RWPE2 (cell line): Measurements from ENCODE around the gene ZRANB3.

Experiments
- ATAC-seq: fragments of 200-7000 bp; cut with Tn5 transposase; 3 replicates; pipeline ENCODE4 v1.9.1; 2021; ENCODE audit warnings: low read depth
- DNase-seq: peaks from one replicate; pipeline ENCODE4 v3.0.0-alpha.2; 2020; ENCODE audit warnings: low spot score
- H3K27ac ChIP-seq: fragments of 450-650 bp; 2 replicates; pipeline ENCODE4 v1.5.1; 2017; ENCODE audit warnings: mild to moderate bottlenecking; ENCODE audit not compliant: poor library complexity, severe bottlenecking
- H3K27me3 ChIP-seq: fragments of 250-450 bp; sonication (Bioruptor Pico); 2 replicates; pipeline ENCODE4 v1.5.1; 2021; ENCODE audit warnings: mild to moderate bottlenecking, moderate library complexity; ENCODE audit not compliant: insufficient read depth, poor library complexity, severe bottlenecking
- H3K36me3 ChIP-seq: fragments of 250-450 bp; sonication (Bioruptor Pico); 2 replicates; pipeline ENCODE4 v1.5.1; 2020; ENCODE audit warnings: low read depth, mild to moderate bottlenecking, moderate library complexity
- H3K4me1 ChIP-seq: fragments of 250-450 bp; sonication (Bioruptor Pico); 2 replicates; pipeline ENCODE4 v1.5.1; 2021; ENCODE audit warnings: mild to moderate bottlenecking, moderate library complexity; ENCODE audit not compliant: insufficient read depth, poor library complexity, severe bottlenecking
- H3K4me3 ChIP-seq: fragments of 250-450 bp; sonication (Bioruptor Pico); 2 replicates; pipeline ENCODE4 v1.5.1; 2021; ENCODE audit warnings: mild to moderate bottlenecking, moderate library complexity; ENCODE audit not compliant: severe bottlenecking
- H3K9me3 ChIP-seq: fragments of 250-450 bp; sonication (Bioruptor Pico); 2 replicates; pipeline ENCODE4 v1.5.1; 2021; ENCODE audit warnings: mild to moderate bottlenecking, moderate library complexity; ENCODE audit not compliant: severe bottlenecking
- CTCF ChIP-seq: fragments of 450-650 bp; IDR thresholded peaks from one replicate; pipeline ENCODE4 v1.5.1; 2017; ENCODE audit warnings: mild to moderate bottlenecking, moderate library complexity; ENCODE audit not compliant: poor library complexity, severe bottlenecking

ZRANB3 gene

DNA sequence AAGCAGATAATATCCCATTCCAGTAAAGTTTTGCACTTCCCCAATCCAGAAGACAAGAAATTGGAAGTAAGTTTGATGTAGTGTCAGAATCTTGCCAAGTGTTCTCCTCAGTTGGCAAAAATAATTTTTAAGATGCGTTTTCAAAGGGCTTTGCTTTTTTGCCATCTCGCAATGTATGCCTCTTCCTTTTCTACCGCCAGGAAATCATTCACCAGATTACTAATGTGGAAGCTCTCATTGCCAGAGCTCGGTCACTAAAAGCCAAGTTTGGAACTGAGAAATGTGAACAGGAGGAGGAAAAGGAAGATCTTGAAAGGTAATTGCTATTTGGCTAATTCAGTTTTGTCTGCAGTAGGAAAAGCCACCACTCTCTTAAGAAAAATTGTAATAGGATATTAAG, 368.2 kb downstream of the ZRANB3 start:
- Histone ChIP-seq H3K36me3 (peaks cover 93% of the 10 kb centered on the region), H3K27ac (no peak overlapping the region), H3K9me3 (no peaks in the 10 kb centered on the region), H3K27me3 (no peaks in the 10 kb centered on the region), H3K4me3 (no peak overlapping the region), H3K4me1 (peaks cover 7% of the 10 kb centered on the region)
- DNase-seq (no peak), ATAC-seq (no peak)
- no peak for TF ChIP-seq CTCF

DNA sequence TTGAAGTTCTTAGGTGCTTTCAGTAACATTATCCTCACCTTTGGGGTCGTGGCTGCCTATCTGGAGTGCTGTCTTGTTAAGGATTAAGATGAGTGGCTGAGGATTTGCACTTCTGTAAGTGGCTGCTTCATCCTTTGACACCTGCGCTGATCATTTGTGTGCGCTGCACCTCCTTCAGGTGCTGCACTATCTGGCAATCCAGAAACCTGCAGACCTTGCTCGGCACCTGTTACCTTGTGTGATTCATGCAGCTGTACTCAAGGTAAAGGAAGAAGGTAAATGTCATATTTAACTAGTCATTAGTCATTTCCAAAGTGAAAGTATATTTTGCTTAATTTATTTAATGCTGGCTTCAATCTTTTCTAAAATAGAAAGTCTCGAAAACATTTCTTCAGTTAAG, 368.6 kb downstream of the ZRANB3 start:
- ATAC-seq (peak; percentile 45; the same call in 1 of the 3 replicates), DNase-seq (no peak)
- H3K27me3 ChIP-seq, result no peaks in the 10 kb centered on the region
- peaks cover 7% of the 10 kb centered on the region for H3K4me1 ChIP-seq
- no peak overlapping the region for H3K27ac ChIP-seq
- H3K9me3 ChIP-seq, result no peaks in the 10 kb centered on the region
- no peak overlapping the region for H3K4me3 ChIP-seq
- peaks cover 90% of the 10 kb centered on the region for H3K36me3 ChIP-seq
- TF ChIP-seq CTCF, result no peak

- Histone ChIP-seq H3K9me3 (no peaks in the 10 kb centered on the region), H3K27me3 (no peaks in the 10 kb centered on the region), H3K27ac (no peak overlapping the region), H3K4me3 (no peak overlapping the region), H3K36me3 (peaks cover 89% of the 10 kb centered on the region), H3K4me1 (peaks cover 6% of the 10 kb centered on the region)
- TF ChIP-seq CTCF, result no peak
- DNase-seq (no peak), ATAC-seq (no peak)
Measured at GRCh38 chr2:135159191-135159590, 371.8 kb downstream of the ZRANB3 start.

DNA sequence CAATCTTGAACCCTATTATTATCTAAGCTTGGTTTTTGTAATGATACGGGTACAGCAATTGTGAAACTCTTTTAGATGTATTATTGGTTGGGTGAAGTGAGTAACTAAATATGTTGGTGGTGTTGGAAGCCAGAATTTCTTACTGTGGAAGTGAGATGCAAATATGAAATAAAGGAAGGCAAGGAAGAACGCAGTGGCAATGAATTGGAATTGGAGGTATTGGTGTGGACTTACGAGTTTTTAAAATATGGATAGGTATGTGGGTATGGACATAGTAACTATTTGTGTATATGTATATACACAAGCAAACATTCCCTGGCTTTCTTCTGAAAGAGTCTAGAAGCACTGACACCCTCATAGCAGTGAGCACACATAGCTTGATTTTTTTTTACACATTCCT, 373.2 kb downstream of the ZRANB3 start:
- peaks cover 92% of the 10 kb centered on the region for H3K36me3 ChIP-seq
- no peak overlapping the region for H3K4me3 ChIP-seq
- no peak for TF ChIP-seq CTCF
- no peaks in the 10 kb centered on the region for H3K27me3 ChIP-seq
- no peaks in the 10 kb centered on the region for H3K4me1 ChIP-seq
- ATAC-seq (no peak), DNase-seq (no peak)
- H3K27ac ChIP-seq, result no peak overlapping the region
- no peaks in the 10 kb centered on the region for H3K9me3 ChIP-seq

GRCh38 chr2:135154962-135155361, 376.1 kb downstream of the ZRANB3 start:
- Histone ChIP-seq H3K27me3 (no peaks in the 10 kb centered on the region), H3K9me3 (no peaks in the 10 kb centered on the region), H3K4me3 (no peak overlapping the region), H3K4me1 (no peaks in the 10 kb centered on the region), H3K27ac (no peak overlapping the region), H3K36me3 (peaks cover 96% of the 10 kb centered on the region)
- DNase-seq (no peak), ATAC-seq (no peak)
- TF ChIP-seq CTCF, result no peak
